HepG2 (cell line): ENCODE measurements around the gene IL32. TPM values are rescaled to one million over a fixed set of nuclear protein-coding genes. Genes with fewer than 3 reads are reported as not detected.

Experiments
- ATF7-NPFF ChIP-seq: sonication (generic); formaldehyde crosslinking; IDR thresholded peaks from 2 replicates; pipeline ENCODE4 v1.8.1; 2023; ENCODE audit warnings: mild to moderate bottlenecking, low read depth, missing genetic modification reagents, moderate library complexity
- CBFB ChIP-seq: sonication (generic); formaldehyde crosslinking; IDR thresholded peaks from 2 replicates; pipeline ENCODE4 v1.4.0; 2020; ENCODE audit warnings: missing genetic modification reagents
- EEA1 ChIP-seq: sonication (generic); formaldehyde crosslinking; IDR thresholded peaks from 2 replicates; pipeline ENCODE4 v1.5.1; 2020; ENCODE audit warnings: mild to moderate bottlenecking, missing genetic modification reagents, borderline replicate concordance
- FOSL2 ChIP-seq: sonication (generic); formaldehyde crosslinking; IDR thresholded peaks from 2 replicates; pipeline ENCODE4 v1.4.0; 2020; ENCODE audit warnings: missing genetic modification reagents
- HNRNPK ChIP-seq: fragments of 200-400 bp; formaldehyde crosslinking; IDR thresholded peaks from 2 replicates; pipeline ENCODE4 v1.6.1; 2018; ENCODE audit warnings: low read length, low read depth, moderate library complexity, mild to moderate bottlenecking; ENCODE audit not compliant: poor library complexity, severe bottlenecking
- KDM4B ChIP-seq: sonication (generic); formaldehyde crosslinking; IDR thresholded peaks from 2 replicates; pipeline ENCODE4 v1.4.0; 2020; ENCODE audit warnings: missing genetic modification reagents
- MAFK ChIP-seq, 2 experiments: IDR thresholded peaks in 1 of 2; conservative IDR thresholded peaks in 1 of 2; 2 replicates each; pipeline ENCODE4 v1.6.1; 2011; ENCODE audit warnings: improper control_type of control experiment in 2 of 2, low read length in 2 of 2
- MXI1 ChIP-seq: IDR thresholded peaks from 3 replicates; pipeline ENCODE4 v1.6.1; 2012; ENCODE audit warnings: low read depth, low read length, inconsistent platforms, borderline replicate concordance
- SKI ChIP-seq: fragments of 450-650 bp; IDR thresholded peaks from one replicate; pipeline ENCODE4 v1.6.1; 2018; ENCODE audit warnings: mild to moderate bottlenecking; ENCODE audit not compliant: partially characterized antibody
- SMYD3 ChIP-seq: sonication (generic); formaldehyde crosslinking; IDR thresholded peaks from 2 replicates; pipeline ENCODE4 v1.8.1; 2023; ENCODE audit warnings: mild to moderate bottlenecking, missing genetic modification reagents
- SYNCRIP ChIP-seq: fragments of 200-400 bp; formaldehyde crosslinking; IDR thresholded peaks from 2 replicates; pipeline ENCODE4 v1.6.1; 2018; ENCODE audit warnings: mild to moderate bottlenecking, low read depth, low read length; ENCODE audit not compliant: insufficient read depth
- YEATS2 ChIP-seq: sonication (generic); formaldehyde crosslinking; IDR thresholded peaks from 2 replicates; pipeline ENCODE4 v1.4.0; 2020; ENCODE audit warnings: missing genetic modification reagents, borderline replicate concordance
- ZNF224 ChIP-seq: sonication (generic); formaldehyde crosslinking; IDR thresholded peaks from 2 replicates; pipeline ENCODE4 v1.5.0; 2020; ENCODE audit warnings: mild to moderate bottlenecking, missing genetic modification reagents
- ZNF383 ChIP-seq: sonication (generic); formaldehyde crosslinking; IDR thresholded peaks from 2 replicates; pipeline ENCODE4 v1.4.0; 2020; ENCODE audit warnings: missing genetic modification reagents, mild to moderate bottlenecking, borderline replicate concordance
- ZNF782 ChIP-seq: sonication (generic); formaldehyde crosslinking; IDR thresholded peaks from 2 replicates; pipeline ENCODE4 v1.4.0; 2020; ENCODE audit warnings: missing genetic modification reagents, mild to moderate bottlenecking, borderline replicate concordance
- ZSCAN25 ChIP-seq: sonication (generic); formaldehyde crosslinking; IDR thresholded peaks from 2 replicates; pipeline ENCODE4 v1.8.0; 2022; ENCODE audit warnings: mild to moderate bottlenecking, missing genetic modification reagents
- polyA plus RNA-seq, 8 experiments: library from polyadenylated mRNA; depleted of rRNA in 3 of 8; stranded (reverse) in 7 of 8; unstranded in 1 of 8; fragments of >200 nt; fragmentation: Illumina TruSeq in 4 of 8; extraction: Trizol in 4 of 8; gene quantifications; 2 replicates each; pipeline versions ENCODE4 v1.2.1 to v1.2.3, GENCODE V29; 2011 to 2016; ENCODE audit warnings: low read depth in 4 of 8, missing spikeins in 1 of 8, mixed read lengths in 1 of 8; ENCODE audit not compliant: insufficient read depth in 1 of 8
- total RNA-seq, 5 experiments: library from RNA; depleted of rRNA; stranded (reverse); fragments of >200 nt; fragmentation: Illumina TruSeq; extraction: Trizol; gene quantifications; 2 replicates each; pipeline ENCODE4 v1.2.3, GENCODE V29; 2016; ENCODE audit warnings: low read depth in 1 of 5
- TF ChIP-seq, protein P1 (sequence below): fragments of 450-650 bp; IDR thresholded peaks from 2 replicates; pipeline ENCODE4 v1.6.1; 2017
- TF ChIP-seq, protein P2 (sequence below): sonication (generic); formaldehyde crosslinking; IDR thresholded peaks from 2 replicates; pipeline ENCODE4 v1.4.0; 2020; ENCODE audit warnings: missing genetic modification reagents
- TF ChIP-seq, protein P3 (sequence below): sonication (generic); formaldehyde crosslinking; IDR thresholded peaks from 2 replicates; pipeline ENCODE4 v1.4.0; 2020; ENCODE audit warnings: missing genetic modification reagents, borderline replicate concordance
- TF ChIP-seq, protein P4 (sequence below): sonication (generic); formaldehyde crosslinking; IDR thresholded peaks from 2 replicates; pipeline ENCODE4 v1.8.0; 2023; ENCODE audit warnings: mild to moderate bottlenecking, missing genetic modification reagents

The IL32 gene
- total and polyA plus RNA-seq, 2 of the 13 experiments (the other 11 are each of a cell fraction or from before 2014, with no cell fraction given): 115 to 165 TPM

DNA sequence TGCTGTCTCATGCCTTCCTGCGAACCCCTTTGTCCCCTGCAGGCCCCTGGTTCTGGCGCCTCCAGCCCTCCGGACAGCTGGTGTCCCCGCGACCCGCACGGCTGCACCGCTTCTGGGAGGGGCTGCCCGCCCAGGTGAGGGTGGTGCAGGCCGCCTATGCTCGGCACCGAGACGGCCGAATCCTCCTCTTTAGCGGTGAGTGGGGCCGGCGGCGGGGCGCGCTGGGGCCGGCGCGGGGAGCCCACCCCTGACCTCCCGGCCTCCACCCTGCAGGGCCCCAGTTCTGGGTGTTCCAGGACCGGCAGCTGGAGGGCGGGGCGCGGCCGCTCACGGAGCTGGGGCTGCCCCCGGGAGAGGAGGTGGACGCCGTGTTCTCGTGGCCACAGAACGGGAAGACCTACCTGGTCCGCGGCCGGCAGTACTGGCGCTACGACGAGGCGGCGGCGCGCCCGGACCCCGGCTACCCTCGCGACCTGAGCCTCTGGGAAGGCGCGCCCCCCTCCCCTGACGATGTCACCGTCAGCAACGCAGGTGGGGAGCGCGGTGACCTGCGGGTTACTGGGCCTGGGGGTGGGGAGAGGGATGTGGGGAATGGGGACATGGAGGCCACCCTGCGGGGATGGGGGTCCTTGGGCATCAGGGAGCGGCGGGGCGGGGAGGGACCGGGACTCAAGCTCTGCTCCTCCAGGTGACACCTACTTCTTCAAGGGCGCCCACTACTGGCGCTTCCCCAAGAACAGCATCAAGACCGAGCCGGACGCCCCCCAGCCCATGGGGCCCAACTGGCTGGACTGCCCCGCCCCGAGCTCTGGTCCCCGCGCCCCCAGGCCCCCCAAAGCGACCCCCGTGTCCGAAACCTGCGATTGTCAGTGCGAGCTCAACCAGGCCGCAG is 7.1 kb upstream of the IL32 start (continued):
- TF ChIP-seq HNRNPK (peak; percentile 85), SKI (no peak), CBFB (CRISPR knock-in tag) (no peak), EEA1 (CRISPR knock-in tag) (no peak), ATF7-NPFF (CRISPR knock-in tag) (no peak), KDM4B (CRISPR knock-in tag) (no peak), FOSL2 (CRISPR knock-in tag) (no peak), YEATS2 (CRISPR knock-in tag) (no peak), SMYD3 (CRISPR knock-in tag) (no peak), ZNF782 (CRISPR knock-in tag) (no peak), MAFK (conservative IDR thresholded peaks at IDR 0.05 in 1 of 2, IDR thresholded peaks at IDR 0.05 in 1 of 2; ENCODE audit: low read length in 2 of 2) (no peak), MXI1 (no peak), SYNCRIP (no peak), ZNF383 (CRISPR knock-in tag) (no peak), ZSCAN25 (CRISPR knock-in tag) (0 out of 2 replicates have a peak, but pooled peaks have one; percentile 64), ZNF224 (CRISPR knock-in tag) (no peak)
- TF ChIP-seq, protein P1, sequence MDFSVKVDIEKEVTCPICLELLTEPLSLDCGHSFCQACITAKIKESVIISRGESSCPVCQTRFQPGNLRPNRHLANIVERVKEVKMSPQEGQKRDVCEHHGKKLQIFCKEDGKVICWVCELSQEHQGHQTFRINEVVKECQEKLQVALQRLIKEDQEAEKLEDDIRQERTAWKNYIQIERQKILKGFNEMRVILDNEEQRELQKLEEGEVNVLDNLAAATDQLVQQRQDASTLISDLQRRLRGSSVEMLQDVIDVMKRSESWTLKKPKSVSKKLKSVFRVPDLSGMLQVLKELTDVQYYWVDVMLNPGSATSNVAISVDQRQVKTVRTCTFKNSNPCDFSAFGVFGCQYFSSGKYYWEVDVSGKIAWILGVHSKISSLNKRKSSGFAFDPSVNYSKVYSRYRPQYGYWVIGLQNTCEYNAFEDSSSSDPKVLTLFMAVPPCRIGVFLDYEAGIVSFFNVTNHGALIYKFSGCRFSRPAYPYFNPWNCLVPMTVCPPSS: no peak
- TF ChIP-seq, protein P2, sequence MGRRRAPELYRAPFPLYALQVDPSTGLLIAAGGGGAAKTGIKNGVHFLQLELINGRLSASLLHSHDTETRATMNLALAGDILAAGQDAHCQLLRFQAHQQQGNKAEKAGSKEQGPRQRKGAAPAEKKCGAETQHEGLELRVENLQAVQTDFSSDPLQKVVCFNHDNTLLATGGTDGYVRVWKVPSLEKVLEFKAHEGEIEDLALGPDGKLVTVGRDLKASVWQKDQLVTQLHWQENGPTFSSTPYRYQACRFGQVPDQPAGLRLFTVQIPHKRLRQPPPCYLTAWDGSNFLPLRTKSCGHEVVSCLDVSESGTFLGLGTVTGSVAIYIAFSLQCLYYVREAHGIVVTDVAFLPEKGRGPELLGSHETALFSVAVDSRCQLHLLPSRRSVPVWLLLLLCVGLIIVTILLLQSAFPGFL (CRISPR knock-in tag): no peak
- TF ChIP-seq, protein P3, sequence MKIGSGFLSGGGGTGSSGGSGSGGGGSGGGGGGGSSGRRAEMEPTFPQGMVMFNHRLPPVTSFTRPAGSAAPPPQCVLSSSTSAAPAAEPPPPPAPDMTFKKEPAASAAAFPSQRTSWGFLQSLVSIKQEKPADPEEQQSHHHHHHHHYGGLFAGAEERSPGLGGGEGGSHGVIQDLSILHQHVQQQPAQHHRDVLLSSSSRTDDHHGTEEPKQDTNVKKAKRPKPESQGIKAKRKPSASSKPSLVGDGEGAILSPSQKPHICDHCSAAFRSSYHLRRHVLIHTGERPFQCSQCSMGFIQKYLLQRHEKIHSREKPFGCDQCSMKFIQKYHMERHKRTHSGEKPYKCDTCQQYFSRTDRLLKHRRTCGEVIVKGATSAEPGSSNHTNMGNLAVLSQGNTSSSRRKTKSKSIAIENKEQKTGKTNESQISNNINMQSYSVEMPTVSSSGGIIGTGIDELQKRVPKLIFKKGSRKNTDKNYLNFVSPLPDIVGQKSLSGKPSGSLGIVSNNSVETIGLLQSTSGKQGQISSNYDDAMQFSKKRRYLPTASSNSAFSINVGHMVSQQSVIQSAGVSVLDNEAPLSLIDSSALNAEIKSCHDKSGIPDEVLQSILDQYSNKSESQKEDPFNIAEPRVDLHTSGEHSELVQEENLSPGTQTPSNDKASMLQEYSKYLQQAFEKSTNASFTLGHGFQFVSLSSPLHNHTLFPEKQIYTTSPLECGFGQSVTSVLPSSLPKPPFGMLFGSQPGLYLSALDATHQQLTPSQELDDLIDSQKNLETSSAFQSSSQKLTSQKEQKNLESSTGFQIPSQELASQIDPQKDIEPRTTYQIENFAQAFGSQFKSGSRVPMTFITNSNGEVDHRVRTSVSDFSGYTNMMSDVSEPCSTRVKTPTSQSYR (CRISPR knock-in tag): no peak
- TF ChIP-seq, protein P4, sequence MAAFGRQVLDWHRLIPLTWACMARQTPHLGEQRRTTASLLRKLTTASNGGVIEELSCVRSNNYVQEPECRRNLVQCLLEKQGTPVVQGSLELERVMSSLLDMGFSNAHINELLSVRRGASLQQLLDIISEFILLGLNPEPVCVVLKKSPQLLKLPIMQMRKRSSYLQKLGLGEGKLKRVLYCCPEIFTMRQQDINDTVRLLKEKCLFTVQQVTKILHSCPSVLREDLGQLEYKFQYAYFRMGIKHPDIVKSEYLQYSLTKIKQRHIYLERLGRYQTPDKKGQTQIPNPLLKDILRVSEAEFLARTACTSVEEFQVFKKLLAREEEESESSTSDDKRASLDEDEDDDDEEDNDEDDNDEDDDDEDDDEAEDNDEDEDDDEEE (CRISPR knock-in tag): no peak
